GM20431 (cell line): Measurements from ENCODE around the gene CASZ1.

ENCODE experiments used
- in situ Hi-C: fragments of 300-500 bp; cut with MseI, MboI; formaldehyde crosslinking; loops from one replicate; pipeline ENCODE4 v1.15.0; 2020; ENCODE audit warnings: low sequenced_read_pairs; ENCODE audit not compliant: unreplicated experiment

CASZ1 gene

DNA sequence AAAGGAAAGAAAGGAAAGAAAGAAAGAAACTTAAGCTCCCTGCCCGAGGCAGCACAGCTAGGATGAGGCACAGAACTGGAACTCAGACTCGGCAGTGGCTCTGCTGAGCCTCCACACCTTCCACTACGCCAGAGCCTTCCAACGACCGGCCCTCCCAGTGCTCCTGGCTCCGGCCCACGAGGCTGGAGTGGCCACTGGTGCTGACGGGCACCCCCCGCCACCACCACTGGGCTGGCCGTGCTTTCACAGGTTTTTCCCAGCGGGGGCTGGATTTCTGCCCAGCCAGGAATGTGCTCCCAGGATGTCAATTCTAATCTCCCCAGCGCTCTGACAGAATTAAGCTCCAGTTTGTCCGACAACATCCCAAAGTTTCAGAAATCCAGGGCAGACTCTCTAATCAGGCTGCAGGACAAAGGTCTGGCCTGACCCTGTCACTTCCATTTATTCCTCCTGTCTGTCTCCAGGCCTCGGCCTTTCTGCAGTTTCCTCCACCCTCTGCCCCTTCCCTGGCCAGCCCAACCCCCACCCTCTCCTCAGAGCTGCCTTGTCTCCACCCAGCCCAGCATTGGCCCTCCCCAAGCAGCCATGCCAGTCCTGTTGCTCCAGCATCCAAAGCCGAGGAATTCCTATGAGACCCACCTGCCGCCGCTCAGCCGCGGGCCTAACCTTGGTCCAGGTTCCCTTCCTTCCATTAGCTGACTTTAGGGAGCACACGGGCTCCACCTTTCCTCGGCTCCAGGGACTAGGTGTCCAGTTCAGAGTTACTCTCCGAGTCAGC lies 81.9 kb downstream of the CASZ1 start:
- in situ Hi-C loops, result no loop called here

DNA sequence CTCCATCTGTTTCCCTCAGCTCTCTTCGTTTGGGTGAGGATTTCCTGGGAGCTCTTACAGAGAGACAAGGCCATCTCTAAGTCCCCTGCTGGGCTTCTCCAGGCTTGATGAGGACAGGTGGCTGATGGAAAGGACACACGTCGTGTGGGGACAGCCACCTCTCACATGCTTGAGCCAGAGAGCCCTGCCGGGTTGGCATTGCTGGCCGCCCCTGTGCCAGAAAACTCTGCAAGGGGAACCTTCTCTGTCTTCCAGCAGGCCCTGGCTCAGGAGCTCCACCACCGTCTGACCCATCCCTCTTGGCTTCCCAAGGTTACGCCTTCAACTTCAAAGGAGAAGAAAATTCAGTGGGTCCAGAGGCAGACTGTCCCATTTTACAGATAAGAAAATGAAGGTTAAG lies 82.8 kb downstream of the CASZ1 start:
- in situ Hi-C loops, result no loop called here

DNA sequence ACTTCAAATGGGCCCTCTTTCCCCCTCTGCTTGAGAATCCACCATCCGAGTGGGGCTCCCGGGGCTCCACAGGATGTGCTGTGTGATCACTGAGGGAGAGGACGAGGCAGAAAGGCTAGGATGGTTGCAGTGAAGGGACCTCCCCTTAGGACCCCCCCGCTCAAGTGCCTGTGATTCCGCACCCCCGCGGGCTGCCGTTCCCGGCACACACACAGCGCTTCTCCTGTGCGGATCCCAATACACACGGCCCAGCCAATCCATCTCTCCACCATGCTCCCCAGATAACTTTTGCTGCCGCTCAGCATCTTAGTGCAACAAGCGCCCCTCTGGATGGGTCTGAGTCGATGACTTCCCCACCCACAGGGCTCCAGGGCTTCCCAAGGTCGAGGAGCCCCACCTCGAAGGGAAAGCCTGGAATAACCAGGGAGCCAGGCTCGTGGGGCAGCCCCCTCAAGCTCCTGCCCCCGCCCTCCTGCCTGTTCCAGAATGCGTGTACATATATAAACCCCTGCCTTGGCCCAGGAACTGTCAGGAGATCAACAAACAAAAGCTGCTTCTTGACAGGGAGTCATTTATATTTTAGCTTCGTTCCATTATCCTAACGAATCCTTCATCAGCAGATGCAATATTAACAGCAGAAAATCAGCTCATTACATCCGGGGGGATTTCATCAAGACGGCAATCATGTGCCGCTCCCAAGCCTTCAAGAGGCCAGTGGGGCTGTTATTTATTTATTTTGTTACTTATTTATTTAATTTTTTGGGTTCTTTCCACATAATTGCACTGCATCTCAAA lies 83.7 kb downstream of the CASZ1 start:
- in situ Hi-C loops, result no loop called here

DNA sequence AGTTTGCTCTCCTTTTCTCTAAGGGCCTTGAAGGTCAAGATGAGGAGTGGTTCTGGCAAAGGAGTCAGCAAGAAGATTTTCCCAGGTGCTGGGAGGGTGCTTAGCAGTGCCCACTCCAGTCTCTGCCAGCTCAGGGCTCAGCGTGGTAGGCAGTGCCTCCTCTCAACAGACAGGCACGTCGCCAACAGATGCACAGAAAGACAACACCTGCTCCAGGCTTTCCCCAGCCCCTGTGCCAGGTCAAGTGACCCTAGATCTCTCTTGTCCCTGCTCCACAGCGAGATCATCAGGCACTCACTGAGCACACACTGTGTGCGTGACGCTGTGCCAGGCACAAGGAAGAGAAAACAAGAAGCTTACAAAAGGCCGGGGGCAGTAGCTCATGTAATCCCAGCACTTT lies 86.0 kb downstream of the CASZ1 start:
- in situ Hi-C loops, result no loop called here

DNA sequence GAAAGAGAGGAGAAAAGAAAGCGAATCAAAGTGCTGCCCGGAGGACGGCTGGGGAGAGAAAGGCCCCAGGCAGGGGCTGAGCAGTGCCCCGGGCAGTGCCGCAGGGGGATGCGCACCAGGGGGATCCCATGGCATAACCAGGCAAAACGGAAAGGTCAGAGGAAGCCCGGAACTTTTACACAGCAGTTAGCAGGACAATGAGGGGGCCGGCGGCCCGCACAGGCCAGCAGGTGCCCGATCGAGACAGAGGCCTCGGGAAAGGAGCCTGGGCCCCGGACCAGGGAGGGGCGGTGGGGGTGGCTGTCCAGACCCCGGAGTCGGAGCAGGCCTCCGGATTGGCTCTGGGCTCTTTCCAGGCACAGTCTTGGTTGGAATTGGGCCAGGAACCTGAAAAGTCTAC lies 86.8 kb downstream of the CASZ1 start:
- in situ Hi-C loops, result no loop called here

DNA sequence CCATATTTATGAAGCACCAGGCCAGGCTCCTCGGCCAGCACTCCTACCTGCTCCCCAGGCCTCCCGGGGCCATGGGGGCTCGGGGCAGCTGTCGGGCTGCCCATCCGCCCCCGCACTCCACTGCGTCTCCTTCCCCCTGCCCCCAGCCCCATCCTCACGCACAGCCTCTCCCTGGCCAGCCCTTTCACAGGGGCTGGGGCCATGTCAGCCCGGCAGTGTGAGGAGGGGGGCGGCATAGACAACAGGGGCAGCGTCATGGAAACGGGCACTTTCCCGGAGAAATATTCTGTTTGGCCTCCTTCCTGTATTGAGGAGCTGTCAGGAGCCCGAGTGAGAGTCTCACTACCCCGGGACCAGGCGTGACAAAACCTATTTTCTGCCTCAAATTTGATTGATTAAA lies 87.3 kb downstream of the CASZ1 start:
- in situ Hi-C loops, result no loop called here

DNA sequence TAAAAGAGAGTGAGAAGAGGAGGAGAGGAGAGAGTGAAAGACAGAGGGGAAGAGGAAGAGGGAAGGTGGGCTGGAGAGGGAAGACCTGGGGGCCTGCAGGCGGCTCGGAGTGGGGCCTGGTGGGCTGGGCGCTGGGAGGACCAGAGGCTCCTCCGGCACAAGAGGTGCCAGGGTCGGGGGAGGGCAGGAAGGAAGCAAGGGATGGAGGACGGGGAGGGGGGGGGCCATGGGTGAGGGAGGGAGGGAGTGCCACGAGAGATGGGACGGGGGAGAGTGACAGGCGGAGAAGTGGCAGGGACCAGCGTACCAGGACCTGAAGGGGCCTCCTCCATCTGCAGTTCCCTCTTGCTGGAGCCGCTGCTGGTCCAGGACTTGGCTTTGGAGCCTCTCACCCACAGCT lies 87.7 kb downstream of the CASZ1 start:
- in situ Hi-C loops, result no loop called here

DNA sequence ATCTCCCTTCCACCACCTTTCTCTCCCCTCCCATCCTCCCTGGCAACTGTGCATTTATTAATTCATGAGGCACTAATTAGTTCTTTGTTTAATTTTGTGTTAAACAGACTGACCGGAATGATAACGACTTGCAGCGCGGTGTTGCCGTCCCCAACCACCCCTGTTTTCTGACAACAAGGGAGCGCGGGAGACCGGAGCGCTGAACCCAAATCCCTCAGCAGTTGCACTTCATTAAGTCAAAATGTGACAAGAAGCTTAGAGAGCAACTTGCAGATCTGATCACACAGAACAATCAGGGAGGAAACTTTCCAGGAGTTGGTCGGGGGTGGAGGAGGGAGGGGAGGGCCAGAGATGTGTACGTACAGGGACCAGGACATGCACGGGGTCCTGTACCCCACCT lies 89.2 kb downstream of the CASZ1 start:
- in situ Hi-C loops, result no loop called here

DNA sequence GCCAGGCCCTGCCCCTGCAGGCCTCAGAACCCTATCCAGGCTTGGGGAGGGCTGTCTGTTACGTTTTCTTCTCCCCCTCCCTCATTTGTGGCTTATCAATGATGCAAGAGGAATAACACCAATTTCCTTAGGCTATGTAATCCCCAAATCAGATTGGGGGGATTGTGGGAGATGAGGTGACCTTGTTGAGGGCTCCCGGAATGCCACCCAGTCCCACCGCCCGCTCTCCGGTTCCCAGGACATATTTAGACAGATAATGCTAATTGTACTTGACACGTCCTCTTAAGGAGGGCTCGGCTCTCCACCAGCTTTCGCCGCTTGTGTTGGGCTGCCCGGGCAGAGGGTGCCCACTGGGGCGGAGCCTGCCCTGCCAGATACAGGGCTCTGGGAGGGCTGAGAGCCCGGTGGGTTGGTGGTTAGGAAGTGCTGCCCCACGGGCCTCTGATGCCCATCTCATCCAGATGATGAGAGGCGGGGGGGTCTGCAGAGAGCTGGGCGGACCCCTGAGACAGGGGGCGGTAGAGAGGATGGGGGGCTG lies 90.0 kb downstream of the CASZ1 start:
- in situ Hi-C loops, result no loop called here

DNA sequence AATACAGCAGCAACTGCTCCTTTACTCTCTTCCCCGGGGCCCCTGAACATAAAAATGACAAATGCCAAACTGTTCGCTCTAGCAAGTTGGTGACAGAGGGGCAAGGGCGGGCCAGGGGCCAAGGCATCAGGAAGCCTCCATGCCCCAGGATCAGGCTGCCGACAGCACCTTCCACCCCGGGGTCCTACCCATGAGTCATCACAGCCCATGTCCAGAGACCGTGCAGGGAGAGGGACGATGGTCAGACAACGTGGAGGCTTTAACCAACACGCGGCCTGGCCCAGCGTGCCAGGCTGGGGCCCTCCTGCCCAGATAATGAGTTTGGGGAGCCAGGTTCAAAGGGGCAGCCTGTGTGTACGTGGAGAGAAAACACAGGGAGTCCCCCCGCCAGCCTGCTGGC lies 90.5 kb downstream of the CASZ1 start:
- in situ Hi-C loops, result no loop called here

DNA sequence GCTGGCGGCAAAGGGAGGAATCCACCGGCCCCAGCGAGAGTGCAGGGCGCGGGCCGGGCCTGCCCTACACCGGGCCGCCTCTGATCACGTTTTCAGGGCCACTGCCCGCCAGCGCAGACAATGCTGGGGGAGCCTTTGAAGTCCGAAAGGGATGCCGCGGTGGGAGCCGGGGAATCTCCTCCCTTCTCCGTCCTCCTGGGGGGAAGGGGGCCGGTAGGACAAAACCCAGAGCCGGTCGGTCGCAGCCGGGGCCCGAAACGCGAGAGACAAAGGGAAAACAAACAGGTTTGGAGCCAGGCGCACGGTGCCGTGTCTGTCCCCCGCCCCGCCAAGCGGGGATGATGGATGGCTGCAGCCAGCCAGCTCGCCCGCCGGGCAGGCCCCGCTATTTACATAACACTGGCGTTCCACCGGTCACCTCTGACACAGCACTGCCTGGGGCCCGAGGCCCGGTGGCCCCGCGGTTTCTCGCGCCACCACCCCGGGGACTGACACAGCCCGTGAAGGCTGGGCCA lies 92.0 kb downstream of the CASZ1 start:
- in situ Hi-C loops, result no loop called here

DNA sequence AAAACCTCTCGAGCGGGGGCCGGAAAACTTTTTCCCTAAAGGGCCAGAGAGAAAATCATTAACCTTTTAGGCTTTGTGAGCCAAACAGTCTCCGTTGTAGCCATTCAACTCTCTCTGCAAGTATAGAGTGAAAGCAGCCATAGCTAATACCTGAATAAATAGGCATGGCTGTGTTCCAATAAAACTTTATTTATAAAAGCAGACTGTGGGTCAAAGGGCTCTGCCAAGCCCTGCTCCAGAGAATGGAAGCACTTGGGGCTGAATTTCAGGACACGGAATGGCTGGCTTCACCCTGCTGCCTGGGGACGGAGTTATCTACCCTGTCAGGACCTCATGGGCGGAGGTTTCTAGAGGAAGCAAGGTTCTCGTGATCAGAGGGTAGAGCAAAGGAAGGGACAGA lies 92.7 kb downstream of the CASZ1 start:
- in situ Hi-C loops, result no loop called here

DNA sequence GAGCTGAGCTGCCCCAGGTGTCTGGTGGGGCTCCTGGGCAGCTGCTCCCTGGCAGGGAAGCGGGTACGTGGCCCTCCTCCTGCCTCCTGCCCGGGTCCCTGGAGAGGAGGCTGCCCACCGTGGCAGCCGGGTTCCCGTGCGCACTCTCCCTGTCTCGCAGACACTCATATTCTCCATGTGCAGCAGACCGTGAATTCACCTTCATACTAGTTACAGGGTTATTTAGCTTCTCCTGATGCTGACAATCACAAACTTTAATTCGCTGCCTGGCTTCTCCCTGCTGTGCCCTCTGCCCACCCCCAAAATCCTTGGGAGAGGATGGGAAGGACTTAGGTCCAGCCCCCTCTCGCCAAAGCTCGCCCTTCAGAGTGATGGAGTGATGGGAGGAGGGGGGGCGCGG lies 95.3 kb downstream of the CASZ1 start:
- in situ Hi-C loops, result no loop called here

DNA sequence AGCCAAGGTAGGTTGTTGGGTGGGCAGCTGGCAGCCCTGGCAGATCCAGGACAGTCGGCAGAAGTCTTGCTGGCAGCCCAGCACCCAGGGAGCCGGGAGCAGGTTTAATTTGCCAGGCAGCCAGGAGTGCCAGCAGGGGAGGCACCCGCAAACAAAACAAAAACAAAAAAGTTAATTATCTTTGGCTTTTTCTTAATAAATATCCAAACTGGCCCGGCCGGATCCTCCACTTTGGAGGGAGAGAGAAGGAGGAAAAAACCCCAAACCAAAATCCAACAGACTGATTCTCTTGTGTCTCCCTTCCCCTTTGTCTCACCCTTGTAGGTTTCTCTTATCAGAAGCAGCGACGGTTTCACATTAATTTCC lies 97.0 kb downstream of the CASZ1 start:
- in situ Hi-C loops, result no loop called here

DNA sequence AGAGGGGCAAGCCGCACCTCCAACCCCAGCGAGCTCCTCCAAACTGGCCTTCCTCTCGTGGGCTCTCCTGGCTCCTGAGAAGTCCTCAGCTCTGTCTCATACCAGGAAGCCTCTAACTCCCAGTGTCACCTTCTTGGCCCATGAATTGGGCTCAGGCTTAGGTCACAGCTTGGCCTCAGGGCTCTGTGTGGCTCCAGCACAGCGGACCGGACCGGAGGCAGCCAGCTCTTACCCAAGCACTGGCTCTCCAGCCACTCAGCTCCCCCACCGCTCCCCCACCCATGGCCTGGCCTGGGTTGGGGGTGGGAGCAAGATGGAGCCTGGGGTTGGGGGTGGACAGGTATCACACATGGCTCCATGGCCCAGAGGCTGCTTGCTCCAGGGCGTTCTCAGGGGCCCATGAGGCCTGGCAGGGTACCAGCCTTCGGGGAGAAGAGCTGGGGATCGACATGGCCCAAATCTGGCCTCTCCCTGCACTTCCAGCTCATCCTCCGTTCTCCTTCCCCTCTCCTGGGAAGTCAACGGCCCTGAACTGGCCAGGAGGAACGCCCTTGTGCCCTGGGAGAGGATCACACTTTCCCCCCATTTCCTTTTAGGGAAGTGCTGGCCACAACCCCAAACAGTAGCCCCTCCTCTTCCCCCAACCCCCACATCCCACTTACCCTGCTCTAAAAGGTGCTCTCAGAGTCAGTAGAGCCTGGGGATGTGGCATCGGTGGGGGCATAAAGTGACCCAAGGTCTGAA lies 97.5 kb downstream of the CASZ1 start:
- in situ Hi-C loops, result no loop called here

DNA sequence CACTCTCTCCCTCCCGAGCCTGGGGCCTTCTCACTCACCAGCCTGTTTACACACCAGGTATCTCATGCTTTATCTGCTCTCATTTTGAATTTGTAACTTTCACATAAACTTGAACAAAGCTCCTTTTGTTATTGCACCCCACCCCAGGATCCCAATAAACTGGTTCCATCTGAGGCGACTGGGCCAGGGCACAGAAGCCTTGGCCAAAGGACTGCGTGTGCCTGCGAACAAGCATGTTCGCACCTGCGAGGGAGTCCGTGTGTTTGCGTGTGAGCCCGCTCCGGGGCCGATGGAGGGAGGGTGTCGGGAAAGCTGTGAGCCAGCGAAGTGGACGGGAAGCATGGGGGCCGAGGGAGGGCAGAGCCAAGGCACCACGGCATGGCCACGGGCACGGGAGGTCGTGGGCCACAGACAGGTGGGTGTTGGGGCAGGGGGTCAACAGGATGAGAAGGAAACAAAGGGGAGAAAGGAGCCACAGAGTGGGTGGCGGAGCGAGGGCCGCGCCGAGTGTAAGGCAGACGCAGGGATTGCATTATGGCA lies 98.8 kb downstream of the CASZ1 start:
- in situ Hi-C loops, result no loop called here

DNA sequence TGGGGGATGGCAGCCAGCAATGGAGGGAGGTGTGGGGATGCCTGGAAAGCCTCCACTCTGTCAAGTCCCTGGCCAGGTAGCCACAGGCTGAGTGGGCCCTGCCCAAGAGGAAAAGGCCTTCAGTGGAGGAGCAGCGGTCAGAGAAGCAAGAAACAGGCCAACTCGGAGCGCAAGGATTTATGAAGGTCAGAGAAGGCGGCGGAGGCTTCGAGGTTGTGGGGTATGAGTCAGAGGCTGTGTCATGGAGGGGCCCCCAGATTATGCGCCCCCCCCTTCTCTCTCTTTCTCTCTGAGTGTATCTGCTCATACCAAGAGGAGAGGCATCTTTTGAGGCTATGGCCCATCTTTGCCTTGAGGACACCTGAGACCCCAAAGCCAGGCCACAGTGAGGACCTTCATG lies 99.5 kb downstream of the CASZ1 start:
- in situ Hi-C loops, result no loop called here

DNA sequence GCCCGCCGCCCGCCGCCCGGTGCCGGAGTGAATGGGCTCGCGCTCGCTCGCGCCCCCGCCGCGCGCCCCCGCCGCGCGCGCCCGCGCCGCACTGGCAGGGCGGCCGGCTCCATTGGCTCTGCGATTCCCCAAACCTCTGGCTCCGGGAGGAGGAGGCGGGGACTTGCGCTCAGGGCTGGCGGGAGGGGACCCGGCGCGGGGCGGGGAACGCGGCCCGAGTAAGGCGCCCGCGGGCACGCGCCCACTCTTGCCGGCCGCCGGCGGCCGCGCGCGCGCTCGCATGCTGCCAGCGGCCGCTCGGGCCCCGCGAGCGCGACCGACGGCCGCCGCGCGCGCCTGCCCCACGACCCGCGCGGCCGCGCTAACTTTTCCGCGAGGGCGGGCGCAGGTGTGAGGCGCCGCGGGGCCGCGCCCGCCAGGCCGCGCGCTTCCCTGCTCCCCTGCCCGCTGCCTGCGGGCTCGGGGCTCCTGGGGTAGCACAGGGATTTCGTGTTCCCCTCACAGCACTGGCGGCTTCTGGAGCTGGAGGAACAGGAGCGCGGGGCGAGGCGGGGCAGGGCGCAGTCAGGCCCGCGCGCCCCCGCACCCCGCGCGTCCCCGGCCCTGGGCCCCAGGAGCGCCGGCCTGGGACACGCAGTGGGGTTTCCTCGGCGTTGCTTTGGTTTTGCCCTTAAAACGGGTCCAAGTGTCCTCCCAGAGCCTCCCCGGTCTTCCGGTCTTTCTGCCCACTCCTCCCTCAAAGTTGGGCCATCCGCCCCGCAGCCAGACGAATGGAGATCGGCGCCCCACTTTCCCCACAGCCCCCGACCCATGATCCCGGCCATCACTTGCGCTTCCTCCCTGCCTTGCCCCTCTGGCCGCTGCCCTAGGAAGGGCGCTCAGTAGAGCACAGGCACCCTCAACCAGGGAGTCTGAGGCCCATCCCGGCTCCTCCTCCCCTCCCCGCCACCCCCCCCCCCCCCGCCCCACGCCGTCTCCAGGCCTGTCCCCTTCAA lies 101.5 kb downstream of the CASZ1 start:
- in situ Hi-C loops, result no loop called here

DNA sequence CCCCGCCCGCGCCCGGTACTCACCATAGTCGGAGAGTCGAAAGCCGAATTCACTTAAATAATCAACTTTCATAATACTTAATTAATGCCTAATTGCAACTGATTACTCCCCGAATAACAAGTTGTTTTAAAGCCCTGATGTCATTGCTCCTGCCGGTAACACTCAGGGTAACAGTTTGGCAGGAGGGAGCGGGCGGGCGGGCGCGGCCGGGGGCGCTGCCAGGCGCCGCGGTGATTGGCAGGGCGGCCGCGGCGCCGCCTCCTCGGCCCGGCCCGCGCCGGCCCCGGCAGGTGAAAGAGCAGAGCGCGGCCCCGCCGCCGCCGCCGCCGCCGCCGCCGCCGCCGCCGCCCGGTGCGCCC lies 102.2 kb downstream of the CASZ1 start:
- in situ Hi-C loops, result no loop called here
